HT1080 (cell line): ENCODE data around the gene KPNA5. TPM values are rescaled to one million over a fixed set of nuclear protein-coding genes. Genes with fewer than 3 reads are reported as not detected.
"Not testable (repeated sequence)": the region's sequence is repeated elsewhere in the genome, so short reads cannot be mapped to it uniquely, and the experiment has no call there.

Experiments used
- DNase-seq: peaks from one replicate; pipeline ENCODE4 v3.0.0-alpha.2; 2015; ENCODE audit warnings: low read depth
- total RNA-seq: library from RNA; depleted of rRNA; stranded (reverse); fragments of >200 nt; shearing (Covaris generic); gene quantifications from 2 replicates; pipeline ENCODE4 v1.2.3, GENCODE V29; 2014

The KPNA5 gene
- total RNA-seq, 1 experiment from 2014 or later = 7.0 TPM

GRCh38 chr6:116697480-116697879 is 16.5 kb downstream of the KPNA5 start:
- no peak for DNase-seq

GRCh38 chr6:116703888-116704287 is 22.9 kb downstream of the KPNA5 start:
- DNase-seq = not testable (repeated sequence)

- DNase-seq = no peak
These were observed 24.9 kb downstream of the KPNA5 start for GRCh38 chr6:116705917-116706316.

GRCh38 chr6:116714296-116714695 is 33.3 kb downstream of the KPNA5 start:
- no peak for DNase-seq

- no peak for DNase-seq
These were observed 33.8 kb downstream of the KPNA5 start for GRCh38 chr6:116714761-116715160.

- DNase-seq = no peak
These were observed 45.9 kb downstream of the KPNA5 start for GRCh38 chr6:116726947-116727346.

GRCh38 chr6:116730513-116730912 is 49.5 kb downstream of the KPNA5 start:
- DNase-seq = no peak

GRCh38 chr6:116737004-116737403 is 56.0 kb downstream of the KPNA5 start:
- DNase-seq = no peak

GRCh38 chr6:116740486-116740885 is 59.5 kb downstream of the KPNA5 start:
- DNase-seq = not testable (repeated sequence)

- no peak for DNase-seq
These were observed 60.6 kb downstream of the KPNA5 start for GRCh38 chr6:116741571-116741970.

- DNase-seq = no peak
These were observed 64.2 kb downstream of the KPNA5 start for GRCh38 chr6:116745176-116745575.

- no peak for DNase-seq
These were observed 80.8 kb downstream of the KPNA5 start for GRCh38 chr6:116761779-116762178.

GRCh38 chr6:116762235-116762634 is 81.2 kb downstream of the KPNA5 start:
- no peak for DNase-seq

- no peak for DNase-seq
These were observed 82.0 kb downstream of the KPNA5 start for GRCh38 chr6:116763048-116763447.

- no peak for DNase-seq
These were observed 83.1 kb downstream of the KPNA5 start for GRCh38 chr6:116763906-116764628.

GRCh38 chr6:116764629-116764960 is 83.6 kb downstream of the KPNA5 start:
- DNase-seq = no peak

GRCh38 chr6:116764961-116765841 is 84.2 kb downstream of the KPNA5 start, which contains the start of gene FAM162B:
Gene FAM162B, minus strand, starts transcription at chr6:116765719. Its CDS starts 143 bp downstream, at chr6:116765576.
- DNase-seq = no peak

GRCh38 chr6:116766506-116767176 is 85.6 kb downstream of the KPNA5 start:
- no peak for DNase-seq

GRCh38 chr6:116767715-116768114 is 86.7 kb downstream of the KPNA5 start:
- DNase-seq = no peak

- no peak for DNase-seq
These were observed 91.4 kb downstream of the KPNA5 start for GRCh38 chr6:116772450-116772849.

GRCh38 chr6:116773886-116774285 is 92.9 kb downstream of the KPNA5 start:
- DNase-seq = no peak

GRCh38 chr6:116779573-116780164 is 98.7 kb downstream of the KPNA5 start:
- DNase-seq = peak; percentile 53
